ENCODE data around the gene SPINK8. TPM values are rescaled to one million over a fixed set of nuclear protein-coding genes. Genes with fewer than 3 reads are reported as not detected.

The SPINK8 gene
- polyA plus RNA-seq, 3 donors: not detected

GRCh38 chr3:48268936-48269561 lies 64.4 kb downstream of the SPINK8 start:
- intact Hi-C loops (cut with micrococcal nuclease): no loop called here
- Histone ChIP-seq H3K36me3 (replicated peaks in 1 of 2; ENCODE audit: control insufficient read depth in 1 of 2, insufficient read depth in 2 of 2, low read length in 2 of 2) (peaks cover 44 to 58% of the 10 kb centered on the region in 2 donors), H3K4me2 (replicated peaks; ENCODE audit: extremely low read depth, low read length, poor library complexity, severe bottlenecking) (no peak overlapping the region), H3K4me3 (replicated peaks in 1 of 3; ENCODE audit: low read depth in 2 of 3, low read length in 3 of 3) (no peak overlapping the region), H3K79me2 (ENCODE audit: insufficient read depth, low read length) (no peaks in the 10 kb centered on the region), H3K27ac (ENCODE audit: low read depth in 1 of 2, low read length in 2 of 2) (no peak overlapping the region), H3K9ac (ENCODE audit: insufficient read depth, low read length, poor library complexity, severe bottlenecking) (no peak overlapping the region), H3K9me3 (replicated peaks in 1 of 2; ENCODE audit: control insufficient read depth in 1 of 2, insufficient read depth in 1 of 2, low read length in 2 of 2) (peaks cover 0 to 5% of the 10 kb centered on the region in 2 donors), H3K27me3 (ENCODE audit: control insufficient read depth in 2 of 2, insufficient read depth in 2 of 2, low read length in 2 of 2) (no peaks in the 10 kb centered on the region), H4K20me1 (ENCODE audit: insufficient read depth, low read length) (no peaks in the 10 kb centered on the region), H2AFZ (ENCODE audit: insufficient read depth, low read depth, low read length, poor library complexity, severe bottlenecking) (no peak overlapping the region), H3K4me1 (ENCODE audit: control insufficient read depth in 1 of 2, insufficient read depth in 2 of 2, low read length in 2 of 2) (no peaks in the 10 kb centered on the region)
- no peak overlapping the region for H3K4me3 Mint-ChIP-seq
- no peak for TF ChIP-seq CTCF (IDR thresholded peaks at IDR 0.05)
- H3K27me3 Mint-ChIP-seq (ENCODE audit: low read depth in 3 of 3): peaks cover 0 to 3% (median 0%) of the 10 kb centered on the region in 3 donors
- H3K36me3 Mint-ChIP-seq: peaks cover 51 to 56% of the 10 kb centered on the region in 2 donors
- H3K9me3 Mint-ChIP-seq: peaks cover 4 to 10% (median 7%) of the 10 kb centered on the region in 7 donors
- 98% methylated on average over 9 of the region's 23 CpGs for WGBS (ENCODE audit: insufficient coverage)
- no peak for DNase-seq
- peak overlapping the region in 2 of 7 donors; percentile 9 to 57 for H3K27ac Mint-ChIP-seq
- peaks cover 11% of the 10 kb centered on the region for H3K4me1 Mint-ChIP-seq

- Histone ChIP-seq H3K9me3 (replicated peaks in 1 of 2; ENCODE audit: control insufficient read depth in 1 of 2, insufficient read depth in 1 of 2, low read length in 2 of 2) (peaks cover 0 to 5% of the 10 kb centered on the region in 2 donors), H4K20me1 (ENCODE audit: insufficient read depth, low read length) (no peaks in the 10 kb centered on the region), H3K9ac (ENCODE audit: insufficient read depth, low read length, poor library complexity, severe bottlenecking) (no peak overlapping the region), H3K36me3 (replicated peaks in 1 of 2; ENCODE audit: control insufficient read depth in 1 of 2, insufficient read depth in 2 of 2, low read length in 2 of 2) (peaks cover 48 to 64% of the 10 kb centered on the region in 2 donors), H3K79me2 (ENCODE audit: insufficient read depth, low read length) (no peaks in the 10 kb centered on the region), H3K4me2 (replicated peaks; ENCODE audit: extremely low read depth, low read length, poor library complexity, severe bottlenecking) (no peak overlapping the region), H3K27me3 (ENCODE audit: control insufficient read depth in 2 of 2, insufficient read depth in 2 of 2, low read length in 2 of 2) (no peaks in the 10 kb centered on the region), H3K4me3 (replicated peaks in 1 of 3; ENCODE audit: low read depth in 2 of 3, low read length in 3 of 3) (no peak overlapping the region), H2AFZ (ENCODE audit: insufficient read depth, low read depth, low read length, poor library complexity, severe bottlenecking) (no peak overlapping the region), H3K27ac (ENCODE audit: low read depth in 1 of 2, low read length in 2 of 2) (no peak overlapping the region), H3K4me1 (ENCODE audit: control insufficient read depth in 1 of 2, insufficient read depth in 2 of 2, low read length in 2 of 2) (no peaks in the 10 kb centered on the region)
- Mint-ChIP-seq H3K36me3 (peaks cover 57 to 61% of the 10 kb centered on the region in 2 donors), H3K4me1 (peaks cover 11% of the 10 kb centered on the region), H3K27me3 (ENCODE audit: low read depth in 3 of 3) (peaks cover 0 to 3% (median 0%) of the 10 kb centered on the region in 3 donors), H3K9me3 (peaks cover 4 to 10% (median 7%) of the 10 kb centered on the region in 7 donors), H3K27ac (peak overlapping the region in 3 of 7 donors; percentile 9 to 58 (median 57)), H3K4me3 (no peak overlapping the region)
- intact Hi-C loops (cut with micrococcal nuclease): no loop called here
- no peak for DNase-seq
- TF ChIP-seq CTCF (IDR thresholded peaks at IDR 0.05): no peak
- WGBS (ENCODE audit: insufficient coverage): no CpG with 5 or more reads among the region's 13 CpGs
Observed at GRCh38 chr3:48268381-48268935, 65.0 kb downstream of the SPINK8 start.
